Measurements from ENCODE around the gene CTAGE8.
"Not testable (repeated sequence)": the region's sequence is repeated elsewhere in the genome, so short reads cannot be mapped to it uniquely, and the experiment has no call there.

The CTAGE8 gene

GRCh38 chr7:144252307-144252706 lies 16.8 kb downstream of the CTAGE8 start:
- DNase-seq: not testable (repeated sequence)

GRCh38 chr7:144247674-144248330 lies 21.3 kb downstream of the CTAGE8 start:
- DNase-seq: not testable (repeated sequence)

GRCh38 chr7:144246967-144247366 lies 22.1 kb downstream of the CTAGE8 start:
- DNase-seq: not testable (repeated sequence)

GRCh38 chr7:144245372-144245771 lies 23.7 kb downstream of the CTAGE8 start:
- not testable (repeated sequence) for DNase-seq

DNA sequence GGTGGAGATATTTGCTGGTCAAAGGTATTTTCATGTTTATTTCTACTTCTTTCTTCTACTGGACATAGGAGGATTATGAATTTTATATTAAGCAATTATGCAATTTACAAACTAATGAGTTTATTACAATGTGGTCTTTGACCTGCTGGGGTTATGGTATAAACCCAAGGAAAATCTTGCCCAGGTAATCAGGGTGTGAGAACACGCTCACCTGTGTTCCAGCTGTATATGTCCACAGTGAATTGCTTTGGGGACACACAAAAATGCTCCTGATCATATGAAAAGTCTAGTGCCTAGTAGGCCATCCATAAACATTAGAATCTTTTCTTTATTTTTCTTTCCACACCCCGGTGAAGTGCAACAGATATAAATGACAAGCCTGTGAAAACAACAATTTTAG lies 29.7 kb downstream of the CTAGE8 start, which contains the start of gene OR2A42:
Gene OR2A42 (minus strand): TSS at position 241 of the 400 bp plus-strand sequence. CDS start 6,762 bp downstream, outside the sequence.
- not testable (repeated sequence) for DNase-seq

GRCh38 chr7:144238530-144239082 lies 30.5 kb downstream of the CTAGE8 start:
- DNase-seq: not testable (repeated sequence)

DNA sequence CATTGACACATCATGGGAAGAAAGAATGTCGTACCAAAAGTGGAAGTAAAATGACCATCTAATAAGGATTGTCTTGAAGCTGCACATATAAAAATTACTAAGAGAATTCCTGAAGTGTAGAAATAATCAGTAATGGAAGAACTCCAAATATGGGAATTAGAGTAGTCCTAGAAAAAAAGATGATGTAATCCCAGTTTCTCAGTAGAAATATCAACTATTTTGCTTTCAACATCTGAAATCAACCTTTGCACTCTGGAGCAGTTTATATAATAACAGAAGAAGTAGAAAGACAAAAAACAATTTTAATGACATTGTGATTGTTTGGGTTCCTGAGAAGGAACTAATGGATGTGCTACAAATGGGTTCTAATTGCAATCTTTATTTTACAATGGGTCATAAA lies 36.0 kb downstream of the CTAGE8 start:
- DNase-seq: not testable (repeated sequence)

- not testable (repeated sequence) for DNase-seq
Measured at GRCh38 chr7:144231027-144231426, 38.1 kb downstream of the CTAGE8 start.

- not testable (repeated sequence) for DNase-seq
Measured at GRCh38 chr7:144228810-144229209, 40.3 kb downstream of the CTAGE8 start.

DNA sequence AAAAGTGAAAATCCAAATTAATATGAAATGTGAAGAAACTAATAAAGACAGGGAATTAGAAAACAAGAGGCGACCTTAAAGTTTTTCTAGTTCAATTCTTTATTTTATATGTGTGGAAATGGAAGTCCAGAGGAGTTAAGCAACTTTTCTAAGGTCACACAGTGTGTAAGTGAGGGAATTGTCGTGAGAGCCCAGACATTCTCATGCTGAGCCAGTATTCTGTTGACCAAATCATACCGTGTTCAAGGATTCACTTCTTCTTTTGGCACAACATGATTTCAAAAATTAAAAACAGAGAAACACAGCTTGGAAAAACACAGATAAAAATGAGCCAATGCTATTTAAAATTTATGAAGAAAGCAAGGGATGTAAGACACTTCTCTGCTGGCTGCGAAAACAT lies 42.2 kb downstream of the CTAGE8 start:
- DNase-seq: not testable (repeated sequence)

DNA sequence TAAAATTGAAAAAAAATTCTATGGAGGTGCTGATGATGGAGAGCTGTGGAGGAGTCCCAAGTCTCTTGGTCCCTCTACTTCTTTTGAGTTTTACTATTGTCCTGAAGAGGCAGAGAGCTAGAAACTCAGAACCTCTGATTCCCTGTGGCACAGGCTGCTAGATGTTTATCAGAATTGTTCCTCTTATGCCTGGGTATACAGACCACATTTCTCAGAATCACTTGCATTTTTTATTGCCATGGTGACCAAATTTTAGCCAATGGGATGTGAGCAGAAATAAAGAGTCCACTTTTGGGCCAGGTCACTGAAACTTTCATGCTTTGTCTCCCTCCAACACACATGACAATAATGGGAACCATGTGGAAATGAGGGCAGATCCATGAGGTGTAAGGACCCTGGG lies 45.4 kb downstream of the CTAGE8 start:
- DNase-seq: not testable (repeated sequence)

DNA sequence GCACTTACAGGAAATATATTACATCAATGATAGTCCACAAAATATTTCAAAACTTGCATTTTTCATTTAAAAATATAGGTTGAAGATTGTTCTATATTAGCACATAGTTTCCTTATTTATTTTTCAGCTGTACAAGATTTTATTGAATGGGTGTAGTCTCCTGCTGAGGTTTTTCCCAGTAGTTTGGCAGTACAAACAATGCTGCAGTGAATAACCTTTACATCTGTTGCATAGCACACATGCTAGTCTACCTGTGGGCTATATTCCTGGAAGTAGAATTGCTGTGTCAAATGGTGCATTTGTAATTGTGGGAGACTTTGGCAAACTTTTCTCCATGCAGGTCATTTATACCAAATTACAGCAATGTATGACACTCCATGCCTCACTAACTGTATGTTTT lies 48.6 kb downstream of the CTAGE8 start:
- not testable (repeated sequence) for DNase-seq

- not testable (repeated sequence) for DNase-seq
Measured at GRCh38 chr7:144219149-144219548, 49.9 kb downstream of the CTAGE8 start.

GRCh38 chr7:144218581-144218980 lies 50.5 kb downstream of the CTAGE8 start:
- not testable (repeated sequence) for DNase-seq

DNA sequence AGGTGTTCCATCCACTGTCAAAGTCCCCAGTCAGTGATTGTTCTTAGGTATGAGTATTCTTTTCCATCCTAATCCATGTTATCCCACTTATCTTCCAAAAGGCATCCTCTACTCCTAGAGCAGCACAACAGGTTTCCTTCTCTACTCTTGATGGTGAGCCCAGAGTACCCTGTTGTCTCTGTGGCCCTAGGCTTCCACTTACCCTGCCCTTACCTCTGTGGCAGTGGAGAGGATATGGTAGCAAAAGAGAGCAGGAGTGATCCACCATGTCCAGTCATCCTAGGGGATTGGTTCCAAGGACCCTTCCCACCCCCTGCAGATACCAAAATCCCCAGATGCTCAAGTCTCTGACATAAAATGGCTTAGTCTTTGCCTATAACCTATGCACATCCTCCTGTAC lies 51.9 kb downstream of the CTAGE8 start:
- not testable (repeated sequence) for DNase-seq
